ENCODE results near the gene TAS2R38. TPM values are rescaled to one million over a fixed set of nuclear protein-coding genes. Genes with fewer than 3 reads are reported as not detected.

Gene TAS2R38
- total RNA-seq, 1 experiment from 2014 or later = not detected

DNA sequence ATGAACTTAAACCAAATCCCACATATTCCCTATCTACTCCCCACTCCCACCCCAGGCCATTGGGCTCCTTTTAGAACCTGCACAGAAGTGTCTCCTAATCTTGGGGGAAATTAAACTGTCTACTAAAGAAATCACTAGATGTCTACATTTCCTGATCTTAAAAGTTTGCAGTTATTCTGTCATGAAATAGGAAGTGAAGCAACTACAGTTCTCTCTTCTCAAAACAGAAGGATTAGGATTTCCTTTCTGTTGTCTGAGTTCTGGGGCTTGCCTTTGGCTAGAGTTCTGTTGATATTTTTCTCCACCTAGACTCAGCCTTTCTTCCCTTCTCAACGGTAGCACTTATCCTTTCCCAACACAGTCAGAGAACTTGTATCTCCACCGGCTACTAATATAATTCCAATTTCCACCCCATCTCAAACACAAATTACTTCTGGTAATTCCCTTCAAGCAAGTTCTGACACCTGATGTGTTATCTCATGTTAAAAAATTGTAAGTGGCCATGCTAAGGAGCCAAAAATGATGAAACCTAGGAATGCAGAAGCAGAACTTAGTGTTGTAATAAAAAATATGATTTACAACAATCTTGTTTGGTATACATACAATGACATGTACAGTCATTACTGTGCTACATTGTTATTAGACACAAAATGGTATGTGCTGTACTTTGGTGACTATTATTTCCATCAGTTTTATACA, 45.3 kb downstream of the TAS2R38 start:
- H3K4me1 Mint-ChIP-seq = peaks cover 15% of the 10 kb centered on the region
- POLR2A ChIA-PET = no interaction called here
- H3K4me3 Mint-ChIP-seq = no peak overlapping the region
- TF ChIP-seq NR3C1 (CRISPR knock-in tag; conservative IDR thresholded peaks at IDR 0.05; ENCODE audit: low read depth) (no peak), ZNF423 (CRISPR knock-in tag; IDR thresholded peaks at IDR 0.05) (no peak), FOXJ3 (CRISPR knock-in tag; IDR thresholded peaks at IDR 0.05; ENCODE audit: borderline replicate concordance) (no peak), ZNF121 (CRISPR knock-in tag; IDR thresholded peaks at IDR 0.05) (no peak), ZNF671 (CRISPR knock-in tag; IDR thresholded peaks at IDR 0.05) (no peak), RELA (CRISPR knock-in tag; IDR thresholded peaks at IDR 0.05; ENCODE audit: borderline replicate concordance) (no peak)
- TF ChIP-seq, protein P1, sequence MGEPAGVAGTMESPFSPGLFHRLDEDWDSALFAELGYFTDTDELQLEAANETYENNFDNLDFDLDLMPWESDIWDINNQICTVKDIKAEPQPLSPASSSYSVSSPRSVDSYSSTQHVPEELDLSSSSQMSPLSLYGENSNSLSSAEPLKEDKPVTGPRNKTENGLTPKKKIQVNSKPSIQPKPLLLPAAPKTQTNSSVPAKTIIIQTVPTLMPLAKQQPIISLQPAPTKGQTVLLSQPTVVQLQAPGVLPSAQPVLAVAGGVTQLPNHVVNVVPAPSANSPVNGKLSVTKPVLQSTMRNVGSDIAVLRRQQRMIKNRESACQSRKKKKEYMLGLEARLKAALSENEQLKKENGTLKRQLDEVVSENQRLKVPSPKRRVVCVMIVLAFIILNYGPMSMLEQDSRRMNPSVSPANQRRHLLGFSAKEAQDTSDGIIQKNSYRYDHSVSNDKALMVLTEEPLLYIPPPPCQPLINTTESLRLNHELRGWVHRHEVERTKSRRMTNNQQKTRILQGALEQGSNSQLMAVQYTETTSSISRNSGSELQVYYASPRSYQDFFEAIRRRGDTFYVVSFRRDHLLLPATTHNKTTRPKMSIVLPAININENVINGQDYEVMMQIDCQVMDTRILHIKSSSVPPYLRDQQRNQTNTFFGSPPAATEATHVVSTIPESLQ (CRISPR knock-in tag; IDR thresholded peaks at IDR 0.05) = no peak
- TF ChIP-seq, protein P2, sequence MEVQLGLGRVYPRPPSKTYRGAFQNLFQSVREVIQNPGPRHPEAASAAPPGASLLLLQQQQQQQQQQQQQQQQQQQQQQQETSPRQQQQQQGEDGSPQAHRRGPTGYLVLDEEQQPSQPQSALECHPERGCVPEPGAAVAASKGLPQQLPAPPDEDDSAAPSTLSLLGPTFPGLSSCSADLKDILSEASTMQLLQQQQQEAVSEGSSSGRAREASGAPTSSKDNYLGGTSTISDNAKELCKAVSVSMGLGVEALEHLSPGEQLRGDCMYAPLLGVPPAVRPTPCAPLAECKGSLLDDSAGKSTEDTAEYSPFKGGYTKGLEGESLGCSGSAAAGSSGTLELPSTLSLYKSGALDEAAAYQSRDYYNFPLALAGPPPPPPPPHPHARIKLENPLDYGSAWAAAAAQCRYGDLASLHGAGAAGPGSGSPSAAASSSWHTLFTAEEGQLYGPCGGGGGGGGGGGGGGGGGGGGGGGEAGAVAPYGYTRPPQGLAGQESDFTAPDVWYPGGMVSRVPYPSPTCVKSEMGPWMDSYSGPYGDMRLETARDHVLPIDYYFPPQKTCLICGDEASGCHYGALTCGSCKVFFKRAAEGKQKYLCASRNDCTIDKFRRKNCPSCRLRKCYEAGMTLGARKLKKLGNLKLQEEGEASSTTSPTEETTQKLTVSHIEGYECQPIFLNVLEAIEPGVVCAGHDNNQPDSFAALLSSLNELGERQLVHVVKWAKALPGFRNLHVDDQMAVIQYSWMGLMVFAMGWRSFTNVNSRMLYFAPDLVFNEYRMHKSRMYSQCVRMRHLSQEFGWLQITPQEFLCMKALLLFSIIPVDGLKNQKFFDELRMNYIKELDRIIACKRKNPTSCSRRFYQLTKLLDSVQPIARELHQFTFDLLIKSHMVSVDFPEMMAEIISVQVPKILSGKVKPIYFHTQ (CRISPR knock-in tag; IDR thresholded peaks at IDR 0.05) = no peak
- TF ChIP-seq, protein P3, sequence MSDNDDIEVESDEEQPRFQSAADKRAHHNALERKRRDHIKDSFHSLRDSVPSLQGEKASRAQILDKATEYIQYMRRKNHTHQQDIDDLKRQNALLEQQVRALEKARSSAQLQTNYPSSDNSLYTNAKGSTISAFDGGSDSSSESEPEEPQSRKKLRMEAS (CRISPR knock-in tag; IDR thresholded peaks at IDR 0.05) = no peak
- TF ChIP-seq, protein P4, sequence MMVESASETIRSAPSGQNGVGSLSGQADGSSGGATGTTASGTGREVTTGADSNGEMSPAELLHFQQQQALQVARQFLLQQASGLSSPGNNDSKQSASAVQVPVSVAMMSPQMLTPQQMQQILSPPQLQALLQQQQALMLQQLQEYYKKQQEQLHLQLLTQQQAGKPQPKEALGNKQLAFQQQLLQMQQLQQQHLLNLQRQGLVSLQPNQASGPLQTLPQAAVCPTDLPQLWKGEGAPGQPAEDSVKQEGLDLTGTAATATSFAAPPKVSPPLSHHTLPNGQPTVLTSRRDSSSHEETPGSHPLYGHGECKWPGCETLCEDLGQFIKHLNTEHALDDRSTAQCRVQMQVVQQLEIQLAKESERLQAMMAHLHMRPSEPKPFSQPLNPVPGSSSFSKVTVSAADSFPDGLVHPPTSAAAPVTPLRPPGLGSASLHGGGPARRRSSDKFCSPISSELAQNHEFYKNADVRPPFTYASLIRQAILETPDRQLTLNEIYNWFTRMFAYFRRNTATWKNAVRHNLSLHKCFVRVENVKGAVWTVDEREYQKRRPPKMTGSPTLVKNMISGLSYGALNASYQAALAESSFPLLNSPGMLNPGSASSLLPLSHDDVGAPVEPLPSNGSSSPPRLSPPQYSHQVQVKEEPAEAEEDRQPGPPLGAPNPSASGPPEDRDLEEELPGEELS (CRISPR knock-in tag; IDR thresholded peaks at IDR 0.05) = no peak
- TF ChIP-seq, protein P5, sequence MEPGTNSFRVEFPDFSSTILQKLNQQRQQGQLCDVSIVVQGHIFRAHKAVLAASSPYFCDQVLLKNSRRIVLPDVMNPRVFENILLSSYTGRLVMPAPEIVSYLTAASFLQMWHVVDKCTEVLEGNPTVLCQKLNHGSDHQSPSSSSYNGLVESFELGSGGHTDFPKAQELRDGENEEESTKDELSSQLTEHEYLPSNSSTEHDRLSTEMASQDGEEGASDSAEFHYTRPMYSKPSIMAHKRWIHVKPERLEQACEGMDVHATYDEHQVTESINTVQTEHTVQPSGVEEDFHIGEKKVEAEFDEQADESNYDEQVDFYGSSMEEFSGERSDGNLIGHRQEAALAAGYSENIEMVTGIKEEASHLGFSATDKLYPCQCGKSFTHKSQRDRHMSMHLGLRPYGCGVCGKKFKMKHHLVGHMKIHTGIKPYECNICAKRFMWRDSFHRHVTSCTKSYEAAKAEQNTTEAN (CRISPR knock-in tag; IDR thresholded peaks at IDR 0.05) = no peak
- TF ChIP-seq, protein P6, sequence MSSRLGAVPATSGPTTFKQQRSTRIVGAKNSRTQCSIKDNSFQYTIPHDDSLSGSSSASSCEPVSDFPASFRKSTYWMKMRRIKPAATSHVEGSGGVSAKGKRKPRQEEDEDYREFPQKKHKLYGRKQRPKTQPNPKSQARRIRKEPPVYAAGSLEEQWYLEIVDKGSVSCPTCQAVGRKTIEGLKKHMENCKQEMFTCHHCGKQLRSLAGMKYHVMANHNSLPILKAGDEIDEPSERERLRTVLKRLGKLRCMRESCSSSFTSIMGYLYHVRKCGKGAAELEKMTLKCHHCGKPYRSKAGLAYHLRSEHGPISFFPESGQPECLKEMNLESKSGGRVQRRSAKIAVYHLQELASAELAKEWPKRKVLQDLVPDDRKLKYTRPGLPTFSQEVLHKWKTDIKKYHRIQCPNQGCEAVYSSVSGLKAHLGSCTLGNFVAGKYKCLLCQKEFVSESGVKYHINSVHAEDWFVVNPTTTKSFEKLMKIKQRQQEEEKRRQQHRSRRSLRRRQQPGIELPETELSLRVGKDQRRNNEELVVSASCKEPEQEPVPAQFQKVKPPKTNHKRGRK (CRISPR knock-in tag; IDR thresholded peaks at IDR 0.05; ENCODE audit: borderline replicate concordance) = no peak
- CTCF ChIA-PET = interaction anchor here (0.6 kb wide), 1 partner anchor 48 kb away, joined by 3 read pairs; no protein-coding TSS in a partner anchor
- H3K27ac Mint-ChIP-seq = no peak overlapping the region
- H3K9me3 Mint-ChIP-seq = peaks cover 8% of the 10 kb centered on the region; the same call in 1 of the 2 replicates
- H3K27me3 Mint-ChIP-seq (ENCODE audit: low read depth) = peaks cover 3% of the 10 kb centered on the region; the same call in 1 of the 2 replicates
- ATAC-seq (no peak), DNase-seq (ENCODE audit: low spot score) (no peak)
- no peaks in the 10 kb centered on the region for H3K36me3 Mint-ChIP-seq

Other genes starting within 250 kb of the TAS2R38 start
- 221 to 245 TPM (median 222 TPM) in 3 replicates for gene SSBP1, start 235.4 kb downstream of the TAS2R38 start, total RNA-seq (2021)
- gene TAS2R3, start 209.7 kb downstream of the TAS2R38 start, total RNA-seq (2021) = 0.71 to 1.5 TPM (median 1.2 TPM) in 3 replicates
- gene TAS2R4, start 197.1 kb downstream of the TAS2R38 start, total RNA-seq (2021) = 0.41 to 1.1 TPM (median 0.72 TPM) in 3 replicates
- gene TAS2R5, start 183.6 kb downstream of the TAS2R38 start, total RNA-seq (2021) = 0.90 to 1.8 TPM (median 1.4 TPM) in 3 replicates
- gene PRSS37, start 132.3 kb downstream of the TAS2R38 start, total RNA-seq (2021) = not detected in 3 replicates
- gene OR9A4, start 57.4 kb downstream of the TAS2R38 start, total RNA-seq (2021) = not detected in 3 replicates
- not detected in 3 replicates for gene CLEC5A, start 26.8 kb downstream of the TAS2R38 start, total RNA-seq (2021)
- 0.14 to 0.16 TPM (median 0.15 TPM) in 3 replicates for gene MGAM, start 22.1 kb upstream of the TAS2R38 start, total RNA-seq (2021)
- 0.09 TPM in 1 of 3 replicates, not detected in the others for gene MGAM2, start 137.9 kb upstream of the TAS2R38 start, total RNA-seq (2021)

All from WTC11 (cell line).